ENCODE data around the gene NFIA.

Gene NFIA

GRCh38 chr1:61420243-61420642, 337.9 kb downstream of the NFIA start:
- DNase-seq: no peak

GRCh38 chr1:61420909-61421835, 338.8 kb downstream of the NFIA start:
- DNase-seq: no peak

GRCh38 chr1:61423643-61424042, 341.3 kb downstream of the NFIA start:
- no peak for DNase-seq

GRCh38 chr1:61424382-61424781, 342.0 kb downstream of the NFIA start:
- no peak for DNase-seq

- no peak for DNase-seq
Observed at GRCh38 chr1:61425040-61425439, 342.7 kb downstream of the NFIA start.

GRCh38 chr1:61426254-61426653, 343.9 kb downstream of the NFIA start:
- DNase-seq: no peak

- DNase-seq: no peak
Observed at GRCh38 chr1:61426885-61427284, 344.5 kb downstream of the NFIA start.

GRCh38 chr1:61427510-61427909, 345.1 kb downstream of the NFIA start:
- no peak for DNase-seq

- DNase-seq: no peak
Observed at GRCh38 chr1:61428146-61428545, 345.8 kb downstream of the NFIA start.

- no peak for DNase-seq
Observed at GRCh38 chr1:61432616-61433388, 350.4 kb downstream of the NFIA start.

- DNase-seq: no peak
Observed at GRCh38 chr1:61433646-61434045, 351.3 kb downstream of the NFIA start.

- DNase-seq: no peak
Observed at GRCh38 chr1:61434276-61434675, 351.9 kb downstream of the NFIA start.

- DNase-seq: no peak
Observed at GRCh38 chr1:61435226-61435625, 352.9 kb downstream of the NFIA start.

- no peak for DNase-seq
Observed at GRCh38 chr1:61436016-61436415, 353.7 kb downstream of the NFIA start.

GRCh38 chr1:61436491-61437120, 354.2 kb downstream of the NFIA start:
- DNase-seq: no peak

- no peak for DNase-seq
Observed at GRCh38 chr1:61439234-61439633, 356.9 kb downstream of the NFIA start.

GRCh38 chr1:61441723-61442262, 359.4 kb downstream of the NFIA start:
- no peak for DNase-seq

- no peak for DNase-seq
Observed at GRCh38 chr1:61442544-61442943, 360.2 kb downstream of the NFIA start.

GRCh38 chr1:61444288-61444687, 361.9 kb downstream of the NFIA start:
- no peak for DNase-seq

- no peak for DNase-seq
Observed at GRCh38 chr1:61445269-61445825, 363.0 kb downstream of the NFIA start.

- no peak for DNase-seq
Observed at GRCh38 chr1:61446531-61446991, 364.2 kb downstream of the NFIA start.

- no peak for DNase-seq
Observed at GRCh38 chr1:61447106-61447967, 365.0 kb downstream of the NFIA start.

Data from activated CD8-positive, alpha-beta memory T cell treated with anti-CD3 and anti-CD28 coated beads, Interleukin-2, amount 50 U/mL, for 4 hours (primary cell).